Measurements from ENCODE around the gene NXPH1.

DNA sequence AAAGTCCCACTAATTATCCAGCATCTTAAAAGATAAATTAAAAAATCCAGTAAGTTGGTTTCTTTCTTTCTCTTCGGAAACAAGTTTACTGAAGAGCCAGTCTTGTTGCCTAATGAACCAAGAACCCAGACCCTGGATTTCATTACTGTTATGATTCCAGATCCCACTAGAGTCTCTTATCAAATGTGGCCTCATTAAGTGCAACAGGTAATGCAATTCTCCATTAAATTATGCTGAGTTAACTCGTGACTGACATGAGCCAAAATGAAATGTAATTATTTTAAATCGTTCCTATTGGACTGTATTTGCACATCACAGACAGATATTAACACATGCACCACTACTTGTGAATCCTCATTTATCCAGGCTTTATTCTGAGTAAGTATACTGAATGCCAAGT lies 115.6 kb downstream of the NXPH1 start:
- TF ChIP-seq POLR2A (IDR thresholded peaks at IDR 0.05; ENCODE audit: low read depth): no peak
- TF ChIP-seq, protein P1, sequence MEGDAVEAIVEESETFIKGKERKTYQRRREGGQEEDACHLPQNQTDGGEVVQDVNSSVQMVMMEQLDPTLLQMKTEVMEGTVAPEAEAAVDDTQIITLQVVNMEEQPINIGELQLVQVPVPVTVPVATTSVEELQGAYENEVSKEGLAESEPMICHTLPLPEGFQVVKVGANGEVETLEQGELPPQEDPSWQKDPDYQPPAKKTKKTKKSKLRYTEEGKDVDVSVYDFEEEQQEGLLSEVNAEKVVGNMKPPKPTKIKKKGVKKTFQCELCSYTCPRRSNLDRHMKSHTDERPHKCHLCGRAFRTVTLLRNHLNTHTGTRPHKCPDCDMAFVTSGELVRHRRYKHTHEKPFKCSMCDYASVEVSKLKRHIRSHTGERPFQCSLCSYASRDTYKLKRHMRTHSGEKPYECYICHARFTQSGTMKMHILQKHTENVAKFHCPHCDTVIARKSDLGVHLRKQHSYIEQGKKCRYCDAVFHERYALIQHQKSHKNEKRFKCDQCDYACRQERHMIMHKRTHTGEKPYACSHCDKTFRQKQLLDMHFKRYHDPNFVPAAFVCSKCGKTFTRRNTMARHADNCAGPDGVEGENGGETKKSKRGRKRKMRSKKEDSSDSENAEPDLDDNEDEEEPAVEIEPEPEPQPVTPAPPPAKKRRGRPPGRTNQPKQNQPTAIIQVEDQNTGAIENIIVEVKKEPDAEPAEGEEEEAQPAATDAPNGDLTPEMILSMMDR (IDR thresholded peaks at IDR 0.05): no peak
- TF ChIP-seq EP300 (IDR thresholded peaks at IDR 0.05): no peak
- TF ChIP-seq POLR2AphosphoS5 (IDR thresholded peaks at IDR 0.05): no peak
